Right atrium auricular region (tissue), 2 donors: Measurements from ENCODE around the gene NDUFS4. TPM values are rescaled to one million over a fixed set of nuclear protein-coding genes. Genes with fewer than 3 reads are reported as not detected.
"Not testable (repeated sequence)": the region's sequence is repeated elsewhere in the genome, so short reads cannot be mapped to it uniquely, and the experiment has no call there.

Source experiments
- DNase-seq: peaks from one replicate; pipeline ENCODE4 v3.0.0-alpha.2; 2019; ENCODE audit warnings: low spot score
- H3K27ac ChIP-seq, 2 donors: fragments of 200-600 bp; sonication (generic); 1 replicate in 1 of 2; 2 replicates in 1 of 2; pipeline ENCODE4 v1.5.1; 2016 to 2019
- H3K27me3 ChIP-seq, 2 donors: fragments of 200-600 bp; sonication (generic); one replicate each; pipeline versions ENCODE4 v1.5.1 to v1.6.0; 2017 to 2019
- H3K36me3 ChIP-seq: fragments of 200-600 bp; sonication (generic); one replicate; pipeline ENCODE4 v1.5.1; 2016
- H3K4me1 ChIP-seq, 2 donors: fragments of 200-600 bp; sonication (generic); one replicate each; pipeline versions ENCODE4 v1.5.1 to v1.6.0; 2017 to 2019
- H3K4me3 ChIP-seq, 2 donors: fragments of 200-600 bp; sonication (generic); 1 replicate in 1 of 2; 2 replicates in 1 of 2; pipeline ENCODE4 v1.5.1; 2017 to 2019; ENCODE audit warnings: mild to moderate bottlenecking in 1 of 2, moderate library complexity in 1 of 2
- H3K9me3 ChIP-seq, 2 donors: fragments of 200-600 bp; sonication (generic); one replicate each; pipeline ENCODE4 v1.5.1; 2019
- total RNA-seq, 2 donors: library from RNA; depleted of rRNA; stranded (reverse); fragments of >200 nt; gene quantifications; one replicate each; pipeline ENCODE4 v1.1.0, GENCODE V29; 2016
- TF ChIP-seq, protein P1 (sequence below), 2 donors: fragments of 200-600 bp; sonication (generic); IDR thresholded peaks; one replicate each; pipeline ENCODE4 v1.5.1; 2019; ENCODE audit warnings: antibody characterized with exemption in 2 of 2

The NDUFS4 gene
- total RNA-seq, result 100 to 1,000 TPM; 122 to 127 TPM

DNA sequence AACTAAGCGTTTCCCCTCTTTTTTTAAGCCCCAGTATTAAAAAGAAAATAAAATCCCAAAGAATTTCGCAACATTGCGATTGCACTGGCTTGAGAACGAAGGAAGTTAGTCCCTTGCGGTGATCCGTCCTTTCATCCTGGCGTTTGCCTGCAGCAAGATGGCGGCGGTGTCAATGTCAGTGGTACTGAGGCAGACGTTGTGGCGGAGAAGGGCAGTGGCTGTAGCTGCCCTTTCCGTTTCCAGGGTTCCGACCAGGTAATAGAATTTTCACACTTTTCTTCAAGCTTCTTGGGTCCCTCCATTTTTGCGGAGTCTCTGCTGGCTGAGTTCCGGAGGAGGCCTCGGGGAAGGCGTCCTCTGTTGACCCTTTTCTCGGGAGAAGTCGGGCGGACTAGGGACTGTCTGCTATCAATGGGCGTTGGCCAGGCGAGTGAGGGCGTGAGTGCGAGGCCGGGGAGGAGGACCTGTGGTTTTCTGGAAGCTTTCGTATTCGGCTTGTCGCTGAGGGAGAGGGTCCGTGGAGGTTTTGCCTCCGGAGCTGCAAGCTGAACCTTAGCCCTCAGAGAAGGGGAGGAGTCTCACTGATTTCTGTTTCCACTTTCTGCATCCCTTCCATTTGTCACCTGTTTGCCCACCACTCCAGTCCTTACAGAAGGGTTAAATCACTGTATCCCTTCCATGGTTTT, at the start of gene NDUFS4:
Gene NDUFS4 (plus strand): TSS at position 134 of the 686 bp plus-strand sequence. CDS start 24 bp downstream, at position 158.
- Histone ChIP-seq H3K27ac (peak within 1 kb of the TSS; percentile 84 to 92), H3K36me3 (no peaks in the 10 kb centered on the region), H3K4me3 (peak within 1 kb of the TSS; percentile 73 to 93), H3K9me3 (peaks cover 0 to 4% of the 10 kb centered on the region in 2 donors), H3K4me1 (peaks cover 0 to 30% of the 10 kb centered on the region in 2 donors), H3K27me3 (no peaks in the 10 kb centered on the region)
- TF ChIP-seq, protein P1, sequence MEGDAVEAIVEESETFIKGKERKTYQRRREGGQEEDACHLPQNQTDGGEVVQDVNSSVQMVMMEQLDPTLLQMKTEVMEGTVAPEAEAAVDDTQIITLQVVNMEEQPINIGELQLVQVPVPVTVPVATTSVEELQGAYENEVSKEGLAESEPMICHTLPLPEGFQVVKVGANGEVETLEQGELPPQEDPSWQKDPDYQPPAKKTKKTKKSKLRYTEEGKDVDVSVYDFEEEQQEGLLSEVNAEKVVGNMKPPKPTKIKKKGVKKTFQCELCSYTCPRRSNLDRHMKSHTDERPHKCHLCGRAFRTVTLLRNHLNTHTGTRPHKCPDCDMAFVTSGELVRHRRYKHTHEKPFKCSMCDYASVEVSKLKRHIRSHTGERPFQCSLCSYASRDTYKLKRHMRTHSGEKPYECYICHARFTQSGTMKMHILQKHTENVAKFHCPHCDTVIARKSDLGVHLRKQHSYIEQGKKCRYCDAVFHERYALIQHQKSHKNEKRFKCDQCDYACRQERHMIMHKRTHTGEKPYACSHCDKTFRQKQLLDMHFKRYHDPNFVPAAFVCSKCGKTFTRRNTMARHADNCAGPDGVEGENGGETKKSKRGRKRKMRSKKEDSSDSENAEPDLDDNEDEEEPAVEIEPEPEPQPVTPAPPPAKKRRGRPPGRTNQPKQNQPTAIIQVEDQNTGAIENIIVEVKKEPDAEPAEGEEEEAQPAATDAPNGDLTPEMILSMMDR (IDR thresholded peaks at IDR 0.05), result peak in 1 of 2 donors; percentile 29
- DNase-seq, result peak; percentile 82

GRCh38 chr5:53512539-53512938, 47.9 kb upstream of the NDUFS4 start:
- DNase-seq, result no peak
- Histone ChIP-seq H3K27ac (no peak overlapping the region), H3K36me3 (no peaks in the 10 kb centered on the region), H3K4me1 (no peaks in the 10 kb centered on the region), H3K4me3 (no peak overlapping the region), H3K27me3 (no peaks in the 10 kb centered on the region), H3K9me3 (peaks cover 0 to 26% of the 10 kb centered on the region in 2 donors)
- TF ChIP-seq, protein P1 (IDR thresholded peaks at IDR 0.05), result no peak

DNA sequence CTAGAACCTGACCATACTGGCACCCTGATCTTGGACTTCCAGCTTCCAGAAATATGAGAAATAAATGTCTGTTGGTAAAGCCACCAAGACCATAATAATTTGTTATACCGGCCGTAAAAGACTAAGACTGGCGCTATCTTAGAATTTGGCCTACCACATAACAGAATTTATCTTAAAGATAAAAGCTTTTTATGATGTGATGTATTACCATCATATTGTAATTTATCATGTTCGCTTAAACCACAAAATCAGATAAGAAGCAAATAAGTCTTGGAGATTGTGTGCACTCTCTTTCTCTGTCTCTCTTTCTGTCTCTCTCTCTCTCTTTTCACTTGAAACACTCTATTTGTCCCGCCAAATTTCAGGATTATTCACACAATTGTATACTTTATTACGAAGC, 44.5 kb upstream of the NDUFS4 start:
- Histone ChIP-seq H3K4me1 (no peaks in the 10 kb centered on the region), H3K27ac (no peak overlapping the region), H3K27me3 (no peaks in the 10 kb centered on the region), H3K36me3 (no peaks in the 10 kb centered on the region), H3K9me3 (peaks cover 0 to 13% of the 10 kb centered on the region in 2 donors), H3K4me3 (no peak overlapping the region)
- DNase-seq, result no peak
- TF ChIP-seq, protein P1 (IDR thresholded peaks at IDR 0.05), result no peak

DNA sequence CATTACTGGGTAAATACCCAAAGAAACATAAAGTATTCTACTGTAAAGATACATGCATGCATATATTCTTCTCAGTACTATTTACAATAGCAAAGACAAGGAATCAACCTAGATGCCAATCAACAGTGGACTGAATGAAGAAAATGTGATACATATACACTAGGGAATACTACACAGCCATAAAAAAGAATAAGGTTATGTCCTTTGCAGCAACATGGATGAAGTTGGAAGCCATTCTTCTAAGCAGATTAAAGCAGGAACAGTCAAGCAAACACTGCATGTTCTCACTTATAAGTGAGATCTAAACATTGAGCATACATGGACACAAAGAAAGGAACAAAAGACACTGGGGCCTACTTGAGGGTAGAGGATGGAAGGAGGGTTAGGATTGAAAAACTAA, 39.6 kb upstream of the NDUFS4 start:
- TF ChIP-seq, protein P1 (IDR thresholded peaks at IDR 0.05), result no peak
- Histone ChIP-seq H3K27ac (no peak overlapping the region), H3K36me3 (no peaks in the 10 kb centered on the region), H3K4me3 (no peak overlapping the region), H3K27me3 (no peaks in the 10 kb centered on the region), H3K4me1 (no peaks in the 10 kb centered on the region), H3K9me3 (peaks cover 0 to 9% of the 10 kb centered on the region in 2 donors)
- no peak for DNase-seq

- TF ChIP-seq, protein P1 (IDR thresholded peaks at IDR 0.05), result no peak
- H3K9me3 ChIP-seq, result no peaks in the 10 kb centered on the region
- no peak overlapping the region for H3K27ac ChIP-seq
- no peaks in the 10 kb centered on the region for H3K27me3 ChIP-seq
- H3K4me1 ChIP-seq, result no peaks in the 10 kb centered on the region
- H3K36me3 ChIP-seq, result no peaks in the 10 kb centered on the region
- DNase-seq, result no peak
- no peak overlapping the region for H3K4me3 ChIP-seq
Observed at GRCh38 chr5:53537711-53538110, 22.7 kb upstream of the NDUFS4 start.

DNA sequence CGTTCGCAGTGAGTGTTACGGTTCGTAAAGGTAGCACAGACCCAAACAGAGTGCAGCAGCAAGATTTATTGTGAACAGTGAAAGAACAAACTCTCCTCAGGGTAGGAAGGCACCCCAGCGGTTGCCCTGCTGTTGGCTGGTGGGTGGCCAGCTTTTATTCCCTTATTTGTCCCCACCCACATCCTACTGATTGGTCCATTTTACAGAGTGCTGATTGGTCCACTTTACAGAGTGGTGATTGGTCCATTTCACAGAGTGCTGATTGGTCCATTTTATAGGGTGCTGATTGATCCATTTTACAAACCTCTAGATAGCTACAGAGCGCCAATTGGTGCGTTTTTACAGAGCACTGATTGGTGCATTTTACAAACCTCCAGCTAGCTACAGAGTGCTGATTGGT, 19.7 kb upstream of the NDUFS4 start:
- not testable (repeated sequence) for H3K27ac ChIP-seq, DNase-seq, H3K9me3 ChIP-seq

More for the DNA sequence above, 19.7 kb upstream of the NDUFS4 start:
- H3K27me3 ChIP-seq, H3K36me3 ChIP-seq, H3K4me1 ChIP-seq, H3K4me3 ChIP-seq: not testable (repeated sequence)
